Measurements from ENCODE around the gene WDR1.

DNA sequence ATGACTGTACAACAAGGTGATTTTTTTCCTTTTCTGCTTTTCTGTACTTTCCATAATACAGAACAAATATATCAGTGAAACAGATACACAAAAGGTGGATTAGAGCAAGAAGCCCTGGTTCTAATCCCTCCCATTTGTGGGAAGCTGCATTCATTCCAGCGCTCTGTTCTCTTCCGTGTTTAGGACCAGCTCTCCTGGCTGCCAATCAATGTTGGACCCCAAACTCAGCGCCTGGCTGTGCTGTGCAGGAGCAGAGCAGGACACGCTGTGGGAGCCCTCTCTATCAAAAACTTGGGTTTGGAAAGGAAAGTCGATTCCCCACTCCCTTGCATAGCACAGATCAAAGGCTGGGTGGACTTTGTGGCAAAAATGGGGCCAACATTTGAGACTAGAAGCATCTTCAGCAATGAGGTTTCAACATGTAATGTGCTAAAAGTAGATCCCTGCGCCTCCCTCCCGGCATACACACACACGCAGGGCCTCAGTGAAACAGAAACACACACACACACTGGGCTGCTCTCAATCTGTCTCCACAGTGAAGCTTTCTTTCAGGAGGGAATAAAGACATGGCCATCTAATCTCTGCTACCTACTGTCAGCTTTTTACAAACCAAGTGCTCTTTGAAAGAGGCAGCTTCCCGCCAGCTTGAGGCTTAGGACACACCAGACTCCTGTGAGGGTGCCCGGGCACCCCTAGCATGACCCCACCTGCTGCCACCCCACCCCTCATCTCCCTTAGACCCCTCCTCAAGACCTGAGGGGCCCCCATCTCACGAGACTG is 12.2 kb downstream of the WDR1 start:
- no peak for TF ChIP-seq EZH2 (IDR thresholded peaks at IDR 0.05; ENCODE audit: borderline replicate concordance, low read depth, low read length, severe bottlenecking)
- TF ChIP-seq, protein P1, sequence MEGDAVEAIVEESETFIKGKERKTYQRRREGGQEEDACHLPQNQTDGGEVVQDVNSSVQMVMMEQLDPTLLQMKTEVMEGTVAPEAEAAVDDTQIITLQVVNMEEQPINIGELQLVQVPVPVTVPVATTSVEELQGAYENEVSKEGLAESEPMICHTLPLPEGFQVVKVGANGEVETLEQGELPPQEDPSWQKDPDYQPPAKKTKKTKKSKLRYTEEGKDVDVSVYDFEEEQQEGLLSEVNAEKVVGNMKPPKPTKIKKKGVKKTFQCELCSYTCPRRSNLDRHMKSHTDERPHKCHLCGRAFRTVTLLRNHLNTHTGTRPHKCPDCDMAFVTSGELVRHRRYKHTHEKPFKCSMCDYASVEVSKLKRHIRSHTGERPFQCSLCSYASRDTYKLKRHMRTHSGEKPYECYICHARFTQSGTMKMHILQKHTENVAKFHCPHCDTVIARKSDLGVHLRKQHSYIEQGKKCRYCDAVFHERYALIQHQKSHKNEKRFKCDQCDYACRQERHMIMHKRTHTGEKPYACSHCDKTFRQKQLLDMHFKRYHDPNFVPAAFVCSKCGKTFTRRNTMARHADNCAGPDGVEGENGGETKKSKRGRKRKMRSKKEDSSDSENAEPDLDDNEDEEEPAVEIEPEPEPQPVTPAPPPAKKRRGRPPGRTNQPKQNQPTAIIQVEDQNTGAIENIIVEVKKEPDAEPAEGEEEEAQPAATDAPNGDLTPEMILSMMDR (IDR thresholded peaks at IDR 0.05; ENCODE audit: borderline replicate concordance, extremely low read depth, low read length, poor library complexity, severe bottlenecking): no peak
